ENCODE data around the gene MUC16.

Gene MUC16

GRCh38 chr19:8965887-8966286, 44.3 kb downstream of the MUC16 start:
- Histone ChIP-seq H4K20me1 (ENCODE audit: insufficient read depth, low read length) (no peaks in the 10 kb centered on the region), H3K36me3 (ENCODE audit: insufficient read depth, low read length) (no peaks in the 10 kb centered on the region), H3K9me2 (ENCODE audit: low read depth, low read length) (no peaks in the 10 kb centered on the region), H3K79me2 (ENCODE audit: insufficient read depth, low read length) (no peaks in the 10 kb centered on the region), H2AFZ (ENCODE audit: low read length) (no peak overlapping the region), H3F3A (ENCODE audit: insufficient read depth, low read length) (no peaks in the 10 kb centered on the region), H3K9ac (ENCODE audit: low read length) (no peak overlapping the region), H3K4me3 (ENCODE audit: low read depth, low read length, poor library complexity, severe bottlenecking) (no peak overlapping the region), H3K4me2 (ENCODE audit: low read length) (no peak overlapping the region), H3K4me1 (ENCODE audit: insufficient read depth, low read length, severe bottlenecking) (no peaks in the 10 kb centered on the region), H3K27me3 (ENCODE audit: insufficient read depth, low read length) (no peaks in the 10 kb centered on the region), H3K27ac (ENCODE audit: low read depth, low read length, poor library complexity, severe bottlenecking) (no peak overlapping the region), H3K9me3 (ENCODE audit: low read length) (no peaks in the 10 kb centered on the region)
- TF ChIP-seq CTCF (IDR thresholded peaks at IDR 0.05; ENCODE audit: low read length) (no peak), EZH2 (IDR thresholded peaks at IDR 0.05; ENCODE audit: borderline replicate concordance, low read length) (no peak)

Measured in OCI-LY1 (cell line).